HUES48 (cell line): ENCODE data around the gene NGFR.

Experiments used
- H3K27ac ChIP-seq: one replicate; pipeline ENCODE4 v1.7.0; 2013; ENCODE audit warnings: low read depth, low read length, inconsistent platforms
- H3K27me3 ChIP-seq: 2 replicates; pipeline ENCODE4 v1.6.1; 2013; ENCODE audit warnings: mild to moderate bottlenecking, low read length; ENCODE audit not compliant: control insufficient read depth, insufficient read depth
- H3K36me3 ChIP-seq: 2 replicates; pipeline ENCODE4 v1.6.1; 2013; ENCODE audit warnings: low read length; ENCODE audit not compliant: control insufficient read depth, insufficient read depth
- H3K4me1 ChIP-seq: 2 replicates; pipeline ENCODE4 v1.6.1; 2013; ENCODE audit warnings: mild to moderate bottlenecking, low read length; ENCODE audit not compliant: control insufficient read depth, insufficient read depth
- H3K4me3 ChIP-seq: 2 replicates; pipeline ENCODE4 v1.5.1; 2013; ENCODE audit warnings: mild to moderate bottlenecking, low read depth, low read length
- H3K9ac ChIP-seq: 2 replicates; pipeline ENCODE4 v1.6.1; 2013; ENCODE audit warnings: mild to moderate bottlenecking, low read depth, low read length, moderate library complexity
- H3K9me3 ChIP-seq: 2 replicates; pipeline ENCODE4 v1.6.1; 2013; ENCODE audit warnings: low read length; ENCODE audit not compliant: control insufficient read depth, insufficient read depth

NGFR gene

GRCh38 chr17:49457564-49458535 is 37.2 kb upstream of the NGFR start:
- Histone ChIP-seq H3K36me3 (no peaks in the 10 kb centered on the region), H3K4me1 (peaks cover 16% of the 10 kb centered on the region; the same call in 1 of the 2 replicates), H3K27ac (no peak overlapping the region), H3K27me3 (peaks cover 2% of the 10 kb centered on the region; the same call in 1 of the 2 replicates), H3K9ac (no peak overlapping the region), H3K4me3 (no peak overlapping the region), H3K9me3 (no peaks in the 10 kb centered on the region)

GRCh38 chr17:49459401-49459984 is 35.6 kb upstream of the NGFR start:
- H3K27me3 ChIP-seq: peaks cover 2% of the 10 kb centered on the region; the same call in 1 of the 2 replicates

GRCh38 chr17:49460401-49460800 is 34.7 kb upstream of the NGFR start:
- Histone ChIP-seq H3K4me3 (no peak overlapping the region), H3K27me3 (peaks cover 2% of the 10 kb centered on the region; the same call in 1 of the 2 replicates), H3K36me3 (no peaks in the 10 kb centered on the region), H3K9me3 (no peaks in the 10 kb centered on the region), H3K27ac (no peak overlapping the region), H3K9ac (no peak overlapping the region), H3K4me1 (peaks cover 16% of the 10 kb centered on the region; the same call in 1 of the 2 replicates)

More at GRCh38 chr17:49459401-49459984, 35.6 kb upstream of the NGFR start:
- H3K27ac ChIP-seq: peak overlapping the region; percentile 25
- no peaks in the 10 kb centered on the region for H3K9me3 ChIP-seq
- H3K4me3 ChIP-seq: no peak overlapping the region
- H3K36me3 ChIP-seq: no peaks in the 10 kb centered on the region
- no peak overlapping the region for H3K9ac ChIP-seq
- H3K4me1 ChIP-seq: peaks cover 16% of the 10 kb centered on the region; the same call in 1 of the 2 replicates

GRCh38 chr17:49461580-49461979 is 33.5 kb upstream of the NGFR start:
- H3K9me3 ChIP-seq: no peaks in the 10 kb centered on the region
- no peak overlapping the region for H3K27ac ChIP-seq
- H3K4me1 ChIP-seq: peaks cover 10% of the 10 kb centered on the region; the same call in 1 of the 2 replicates
- no peak overlapping the region for H3K4me3 ChIP-seq
- H3K36me3 ChIP-seq: no peaks in the 10 kb centered on the region
- H3K27me3 ChIP-seq: no peaks in the 10 kb centered on the region; the same call in 1 of the 2 replicates
- no peak overlapping the region for H3K9ac ChIP-seq

- Histone ChIP-seq H3K36me3 (no peaks in the 10 kb centered on the region), H3K4me3 (no peak overlapping the region), H3K4me1 (peaks cover 10% of the 10 kb centered on the region; the same call in 1 of the 2 replicates), H3K9ac (no peak overlapping the region), H3K27me3 (peaks cover 16% of the 10 kb centered on the region), H3K27ac (no peak overlapping the region), H3K9me3 (no peaks in the 10 kb centered on the region)
Measured at GRCh38 chr17:49464049-49464448, 31.0 kb upstream of the NGFR start.

- no peaks in the 10 kb centered on the region for H3K36me3 ChIP-seq
Measured at GRCh38 chr17:49465331-49465903, 29.7 kb upstream of the NGFR start.

GRCh38 chr17:49466436-49466835 is 28.7 kb upstream of the NGFR start:
- H3K4me3 ChIP-seq: no peak overlapping the region
- H3K27me3 ChIP-seq: peaks cover 39% of the 10 kb centered on the region

More at GRCh38 chr17:49465331-49465903, 29.7 kb upstream of the NGFR start:
- no peaks in the 10 kb centered on the region for H3K9me3 ChIP-seq
- H3K4me3 ChIP-seq: no peak overlapping the region
- H3K9ac ChIP-seq: no peak overlapping the region
- H3K27ac ChIP-seq: no peak overlapping the region
- H3K27me3 ChIP-seq: peaks cover 29% of the 10 kb centered on the region
- H3K4me1 ChIP-seq: 0 out of 2 replicates have a peak, but pooled peaks cover under 1% of the 10 kb centered on the region

GRCh38 chr17:49467175-49467574 is 27.9 kb upstream of the NGFR start:
- H3K9me3 ChIP-seq: no peaks in the 10 kb centered on the region
- H3K27ac ChIP-seq: no peak overlapping the region
- H3K9ac ChIP-seq: no peak overlapping the region
- H3K36me3 ChIP-seq: no peaks in the 10 kb centered on the region
- H3K4me3 ChIP-seq: no peak overlapping the region
- H3K4me1 ChIP-seq: peaks cover 14% of the 10 kb centered on the region
- H3K27me3 ChIP-seq: peaks cover 46% of the 10 kb centered on the region

More at GRCh38 chr17:49466436-49466835, 28.7 kb upstream of the NGFR start:
- no peaks in the 10 kb centered on the region for H3K36me3 ChIP-seq
- no peak overlapping the region for H3K27ac ChIP-seq
- H3K9ac ChIP-seq: no peak overlapping the region
- peaks cover 11% of the 10 kb centered on the region for H3K4me1 ChIP-seq
- H3K9me3 ChIP-seq: no peaks in the 10 kb centered on the region

- H3K4me3 ChIP-seq: no peak overlapping the region
- H3K9me3 ChIP-seq: no peaks in the 10 kb centered on the region
- no peak overlapping the region for H3K9ac ChIP-seq
- H3K27me3 ChIP-seq: peaks cover 50% of the 10 kb centered on the region
- H3K27ac ChIP-seq: no peak overlapping the region
- H3K36me3 ChIP-seq: no peaks in the 10 kb centered on the region
- H3K4me1 ChIP-seq: peaks cover 14% of the 10 kb centered on the region
Measured at GRCh38 chr17:49468811-49469385, 26.2 kb upstream of the NGFR start.
